Measurements from ENCODE around the gene CTBP2.

DNA sequence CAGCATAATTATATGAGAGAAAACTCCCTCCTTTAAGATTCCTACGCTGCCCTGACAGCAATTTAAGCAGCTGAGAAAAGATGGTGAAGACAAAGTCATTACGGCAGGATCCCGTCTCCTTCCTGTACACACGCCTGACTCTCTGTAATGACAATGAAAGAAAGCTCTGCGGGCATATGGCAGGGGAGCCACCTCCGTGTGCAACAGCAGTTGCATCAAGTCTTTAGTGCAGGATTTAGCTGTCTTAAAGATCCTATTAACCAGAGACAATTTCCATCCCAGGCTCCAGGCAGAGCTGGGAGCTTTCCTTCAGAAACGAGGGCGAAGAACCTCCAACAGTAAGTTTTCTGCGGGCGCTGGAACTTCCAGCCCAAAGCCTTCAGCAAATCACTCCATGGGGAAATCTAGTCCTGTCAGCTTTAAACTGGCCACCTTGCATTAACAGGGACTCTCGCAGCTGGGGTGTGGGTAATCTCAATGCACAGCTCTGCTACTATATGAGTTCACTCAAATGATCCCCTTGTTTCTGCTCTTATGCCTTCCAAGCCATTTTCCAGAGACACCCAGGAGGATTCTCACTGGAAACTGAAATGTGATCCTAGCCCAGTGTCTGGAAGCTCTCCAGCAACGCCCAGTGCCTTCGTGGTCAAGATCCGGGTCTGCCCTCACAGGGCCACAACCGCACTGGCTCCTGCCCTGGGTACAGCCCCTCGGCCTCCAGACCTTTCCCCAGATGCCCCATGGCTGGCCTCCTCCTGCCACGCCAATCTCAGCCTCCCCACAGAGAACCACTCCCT, 74.9 kb downstream of the CTBP2 start:
- TF ChIP-seq, protein P1, sequence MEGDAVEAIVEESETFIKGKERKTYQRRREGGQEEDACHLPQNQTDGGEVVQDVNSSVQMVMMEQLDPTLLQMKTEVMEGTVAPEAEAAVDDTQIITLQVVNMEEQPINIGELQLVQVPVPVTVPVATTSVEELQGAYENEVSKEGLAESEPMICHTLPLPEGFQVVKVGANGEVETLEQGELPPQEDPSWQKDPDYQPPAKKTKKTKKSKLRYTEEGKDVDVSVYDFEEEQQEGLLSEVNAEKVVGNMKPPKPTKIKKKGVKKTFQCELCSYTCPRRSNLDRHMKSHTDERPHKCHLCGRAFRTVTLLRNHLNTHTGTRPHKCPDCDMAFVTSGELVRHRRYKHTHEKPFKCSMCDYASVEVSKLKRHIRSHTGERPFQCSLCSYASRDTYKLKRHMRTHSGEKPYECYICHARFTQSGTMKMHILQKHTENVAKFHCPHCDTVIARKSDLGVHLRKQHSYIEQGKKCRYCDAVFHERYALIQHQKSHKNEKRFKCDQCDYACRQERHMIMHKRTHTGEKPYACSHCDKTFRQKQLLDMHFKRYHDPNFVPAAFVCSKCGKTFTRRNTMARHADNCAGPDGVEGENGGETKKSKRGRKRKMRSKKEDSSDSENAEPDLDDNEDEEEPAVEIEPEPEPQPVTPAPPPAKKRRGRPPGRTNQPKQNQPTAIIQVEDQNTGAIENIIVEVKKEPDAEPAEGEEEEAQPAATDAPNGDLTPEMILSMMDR (IDR thresholded peaks at IDR 0.05; ENCODE audit: low read length): no peak
- no peak for TF ChIP-seq EZH2 (optimal IDR thresholded peaks at IDR 0.05; ENCODE audit: low read depth, low read length)
- TF ChIP-seq EZH2phosphoT487 (IDR thresholded peaks at IDR 0.05; ENCODE audit: low read length): no peak

All from MM.1S (cell line).